Subcutaneous abdominal adipose tissue (tissue), 5 donors: ENCODE measurements around the gene PROZ.
A peak's percentile ranks its signal among the peaks of the same experiment; 100 is the strongest.

ENCODE experiments used
- H3K27ac ChIP-seq: one replicate; pipeline ENCODE4 v1.7.0; 2013; ENCODE audit warnings: low read depth, mild to moderate bottlenecking, inconsistent platforms, low read length, moderate library complexity
- H3K27me3 ChIP-seq, 5 donors: one replicate each; pipeline ENCODE4 v1.7.0; 2013; ENCODE audit warnings: low read length in 5 of 5, inconsistent platforms in 1 of 5; ENCODE audit not compliant: control insufficient read depth in 5 of 5, insufficient read depth in 4 of 5
- H3K36me3 ChIP-seq, 5 donors: one replicate each; pipeline ENCODE4 v1.7.0; 2013; ENCODE audit warnings: low read length in 5 of 5; ENCODE audit not compliant: control insufficient read depth in 5 of 5, insufficient read depth in 5 of 5
- H3K4me1 ChIP-seq, 5 donors: one replicate each; pipeline ENCODE4 v1.7.0; 2013; ENCODE audit warnings: low read length in 5 of 5, mild to moderate bottlenecking in 3 of 5, moderate library complexity in 1 of 5; ENCODE audit not compliant: control insufficient read depth in 5 of 5, insufficient read depth in 5 of 5
- H3K4me3 ChIP-seq, 5 donors: one replicate each; pipeline ENCODE4 v1.7.0; 2013; ENCODE audit warnings: low read length in 5 of 5, low read depth in 1 of 5
- H3K9ac ChIP-seq, 5 donors: one replicate each; pipeline ENCODE4 v1.7.0; 2013; ENCODE audit warnings: low read length in 5 of 5, mild to moderate bottlenecking in 4 of 5, moderate library complexity in 3 of 5
- H3K9me3 ChIP-seq, 5 donors: one replicate each; pipeline ENCODE4 v1.7.0; 2013; ENCODE audit warnings: low read length in 5 of 5; ENCODE audit not compliant: control insufficient read depth in 5 of 5
- donor health status: healthy.
- donor health status: healthy.
- donor health status: healthy.
- donor health status: healthy.
- donor health status: healthy.

Gene PROZ

GRCh38 chr13:113149711-113150549 is 8.5 kb upstream of the PROZ start:
- H3K27ac ChIP-seq = no peak overlapping the region

GRCh38 chr13:113150550-113151365 is 7.7 kb upstream of the PROZ start:
- Histone ChIP-seq H3K4me1 (peaks cover 0 to 24% (median 22%) of the 10 kb centered on the region in 5 donors), H3K36me3 (no peaks in the 10 kb centered on the region), H3K4me3 (no peak overlapping the region), H3K9ac (no peak overlapping the region), H3K27me3 (peaks cover 0 to 7% (median 6%) of the 10 kb centered on the region in 5 donors), H3K9me3 (no peaks in the 10 kb centered on the region), H3K27ac (no peak overlapping the region)

More at GRCh38 chr13:113149711-113150549, 8.5 kb upstream of the PROZ start:
- peaks cover 0 to 7% (median 6%) of the 10 kb centered on the region in 5 donors for H3K27me3 ChIP-seq
- no peak overlapping the region for H3K9ac ChIP-seq
- no peak overlapping the region for H3K4me3 ChIP-seq
- peaks cover 0 to 24% (median 22%) of the 10 kb centered on the region in 5 donors for H3K4me1 ChIP-seq
- H3K36me3 ChIP-seq = no peaks in the 10 kb centered on the region
- no peaks in the 10 kb centered on the region for H3K9me3 ChIP-seq

- Histone ChIP-seq H3K4me3 (peak overlapping the region in 4 of 5 donors; percentile 39 to 74 (median 68)), H3K9me3 (no peaks in the 10 kb centered on the region), H3K9ac (peak overlapping the region in 2 of 5 donors; percentile 61 to 78), H3K4me1 (peaks cover 0 to 24% (median 22%) of the 10 kb centered on the region in 5 donors), H3K27ac (no peak overlapping the region), H3K36me3 (no peaks in the 10 kb centered on the region), H3K27me3 (peaks cover 0 to 6% (median 3%) of the 10 kb centered on the region in 5 donors)
Measured at GRCh38 chr13:113151745-113152690, 6.4 kb upstream of the PROZ start.

DNA sequence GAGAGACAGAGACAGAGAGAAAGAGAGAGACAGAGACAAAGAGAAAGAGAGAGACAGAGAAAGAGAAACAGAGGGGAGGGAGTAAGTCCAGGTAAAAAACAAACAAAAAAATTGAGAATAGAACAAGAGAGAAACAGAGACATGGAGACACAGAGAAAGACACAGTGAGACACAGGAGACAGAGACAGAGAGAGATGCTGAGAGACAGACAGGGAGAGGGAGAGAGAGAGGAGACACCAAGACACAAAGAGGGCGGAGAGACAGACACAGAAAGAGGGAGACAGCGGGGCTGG is 5.8 kb upstream of the PROZ start:
- Histone ChIP-seq H3K4me3 (peak overlapping the region; percentile 18 to 74 (median 64)), H3K9me3 (no peaks in the 10 kb centered on the region), H3K9ac (peak overlapping the region in 3 of 5 donors; percentile 61 to 78 (median 63))

DNA sequence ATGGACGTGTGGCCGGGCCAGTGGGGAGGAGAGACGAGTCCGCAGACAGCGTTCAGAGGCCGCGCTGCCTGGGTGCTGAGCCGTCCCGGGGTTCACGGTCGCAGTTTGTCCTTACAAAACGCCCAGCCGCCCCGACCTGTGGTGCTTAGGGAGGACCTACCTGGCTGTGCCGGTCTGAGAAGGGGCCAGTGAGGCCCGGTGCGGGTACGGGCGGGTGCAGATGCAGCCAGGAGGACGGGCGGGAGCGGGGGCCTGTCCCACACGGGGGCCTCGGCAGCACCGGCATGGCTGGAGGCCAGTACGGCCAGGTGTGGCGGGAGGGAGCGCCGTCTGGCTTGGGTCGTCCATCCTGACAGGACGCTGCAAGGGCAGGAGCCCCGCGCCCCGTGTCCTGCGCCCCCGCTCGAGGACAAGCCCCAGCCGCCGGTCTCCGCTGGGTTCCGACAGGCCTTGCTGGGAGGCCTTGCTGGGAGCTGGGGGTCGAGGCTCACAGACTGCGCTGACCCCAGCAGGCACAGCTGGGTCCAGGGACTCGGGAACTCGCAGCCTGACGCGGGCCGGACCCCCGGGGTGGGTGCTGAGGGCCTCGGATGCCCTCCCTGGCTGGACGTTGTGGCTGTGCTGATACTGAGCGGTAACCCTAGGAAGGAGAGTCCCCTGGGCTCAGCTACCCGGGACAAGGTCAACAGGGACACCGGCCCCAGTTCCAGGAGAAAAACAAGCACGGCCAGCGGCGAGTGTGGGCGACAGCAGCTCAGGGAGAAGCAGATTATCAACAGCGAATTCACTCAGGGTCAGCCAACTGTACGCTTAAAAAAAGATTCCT is 5.3 kb upstream of the PROZ start:
- H3K4me3 ChIP-seq = peak overlapping the region; percentile 63 to 74 (median 71)
- peak overlapping the region in 4 of 5 donors; percentile 51 to 78 (median 62) for H3K9ac ChIP-seq
- H3K9me3 ChIP-seq = no peaks in the 10 kb centered on the region
- H3K4me1 ChIP-seq = peaks cover 0 to 24% (median 22%) of the 10 kb centered on the region in 5 donors
- H3K36me3 ChIP-seq = no peaks in the 10 kb centered on the region
- H3K27me3 ChIP-seq = peaks cover 0 to 6% (median under 1%) of the 10 kb centered on the region in 5 donors
- H3K27ac ChIP-seq = peak overlapping the region; percentile 52

More for the DNA sequence above, 5.8 kb upstream of the PROZ start:
- Histone ChIP-seq H3K4me1 (peaks cover 0 to 24% (median 22%) of the 10 kb centered on the region in 5 donors), H3K27ac (no peak overlapping the region), H3K36me3 (no peaks in the 10 kb centered on the region), H3K27me3 (peaks cover 0 to 6% (median 0%) of the 10 kb centered on the region in 5 donors)

DNA sequence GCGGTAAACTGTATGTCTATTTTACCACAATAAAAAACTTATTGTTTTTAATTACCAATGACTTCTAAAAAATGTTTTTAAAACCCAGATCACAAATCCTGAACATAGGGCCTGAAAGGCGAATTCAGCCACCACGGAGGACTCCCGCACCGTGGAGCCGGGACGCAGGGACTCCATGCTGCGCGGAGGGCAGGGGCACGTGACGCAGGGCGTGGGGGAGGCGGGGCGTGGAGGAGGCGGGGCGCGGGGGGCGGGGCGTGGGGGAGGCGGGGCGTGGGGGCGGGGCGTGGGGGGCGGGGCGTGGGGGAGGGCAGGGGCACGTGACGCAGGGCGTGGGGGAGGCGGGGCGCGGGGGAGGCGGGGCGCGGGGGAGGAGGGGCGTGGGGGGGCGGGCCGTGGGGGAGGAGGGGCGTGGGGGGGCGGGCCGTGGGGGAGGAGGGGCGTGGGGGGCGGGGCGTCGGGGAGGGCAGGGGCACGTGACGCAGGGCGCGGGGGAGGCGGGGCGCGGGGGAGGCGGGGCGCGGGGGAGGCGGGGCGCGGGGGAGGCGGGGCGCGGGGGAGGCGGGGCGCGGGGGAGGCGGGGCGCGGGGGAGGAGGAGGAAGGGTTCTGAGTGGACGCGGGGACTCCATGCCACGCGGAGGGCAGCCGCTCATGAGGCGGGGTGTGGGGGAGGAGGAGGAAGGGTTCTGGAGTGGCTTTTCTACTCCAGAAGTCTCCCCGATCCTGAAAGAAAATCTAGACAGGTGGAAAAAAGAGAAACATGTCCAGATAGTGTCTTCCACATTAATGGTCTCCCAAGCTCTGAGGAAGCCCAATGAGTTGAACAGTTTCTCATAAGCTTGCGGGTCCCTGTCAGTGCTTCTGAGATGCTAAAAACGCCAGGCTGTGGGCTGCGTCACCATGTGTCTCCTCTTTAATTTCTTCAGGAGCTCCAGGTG is 4.4 kb upstream of the PROZ start:
- peaks cover 0 to 24% (median 22%) of the 10 kb centered on the region in 5 donors for H3K4me1 ChIP-seq
- H3K9ac ChIP-seq = peak overlapping the region in 4 of 5 donors; percentile 51 to 78 (median 62)
- peaks cover 0 to 6% (median 5%) of the 10 kb centered on the region in 5 donors for H3K27me3 ChIP-seq
- H3K4me3 ChIP-seq = peak overlapping the region; percentile 63 to 74 (median 71)
- no peaks in the 10 kb centered on the region for H3K9me3 ChIP-seq
- H3K27ac ChIP-seq = peak overlapping the region; percentile 52
- H3K36me3 ChIP-seq = no peaks in the 10 kb centered on the region

DNA sequence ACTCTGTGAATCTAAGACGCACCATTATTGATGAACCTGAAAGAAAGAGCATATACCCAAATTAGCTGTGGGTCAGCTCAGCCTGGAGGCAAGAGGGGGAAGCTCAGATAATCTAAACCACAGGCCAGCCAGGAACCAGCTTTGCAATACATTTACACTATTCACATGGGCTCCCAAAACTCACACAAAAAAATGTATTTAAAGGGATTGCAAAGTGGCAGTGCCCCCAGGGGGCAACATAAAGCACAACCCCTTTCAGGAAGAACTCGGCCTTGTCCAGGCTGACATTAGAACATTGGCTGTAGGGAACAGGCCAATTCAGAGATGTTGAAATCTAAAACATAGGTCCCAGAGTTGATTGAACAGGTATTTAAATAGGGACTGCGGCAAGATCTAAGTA is 3.2 kb upstream of the PROZ start:
- Histone ChIP-seq H3K4me3 (no peak overlapping the region), H3K4me1 (peaks cover 0 to 24% (median 22%) of the 10 kb centered on the region in 5 donors), H3K27me3 (peaks cover 0 to 13% (median 6%) of the 10 kb centered on the region in 5 donors), H3K9ac (no peak overlapping the region), H3K27ac (no peak overlapping the region), H3K36me3 (no peaks in the 10 kb centered on the region), H3K9me3 (no peaks in the 10 kb centered on the region)

GRCh38 chr13:113155982-113156655 is 2.3 kb upstream of the PROZ start:
- Histone ChIP-seq H3K9me3 (no peaks in the 10 kb centered on the region), H3K27me3 (peaks cover 0 to 21% (median 9%) of the 10 kb centered on the region in 5 donors), H3K4me1 (peaks cover 0 to 24% (median 22%) of the 10 kb centered on the region in 5 donors), H3K36me3 (no peaks in the 10 kb centered on the region), H3K27ac (no peak overlapping the region), H3K4me3 (no peak overlapping the region), H3K9ac (no peak overlapping the region)
